Adrenal gland (tissue), 5 donors: ENCODE data around the gene GMDS.

Source experiments
- POLR2A ChIP-seq, 2 donors: fragments of 450-650 bp; IDR thresholded peaks; one replicate each; pipeline ENCODE4 v1.6.1; 2017; ENCODE audit warnings: antibody characterized with exemption in 2 of 2, mild to moderate bottlenecking in 2 of 2, moderate library complexity in 1 of 2
- TF ChIP-seq, protein P1 (sequence below), 6 experiments: fragments of 450-650 bp in 4 of 6; fragments of 200-600 bp in 2 of 6; sonication (generic) in 1 of 6; IDR thresholded peaks; 1 replicate in 5 of 6; 2 replicates in 1 of 6; pipeline versions ENCODE4 v1.5.1 to v1.8.0; 2016 to 2021; ENCODE audit warnings: antibody characterized with exemption in 6 of 6, mild to moderate bottlenecking in 2 of 6, moderate library complexity in 1 of 6
- donor health status: DM: no; HTN: no; CAD: no.

DNA sequence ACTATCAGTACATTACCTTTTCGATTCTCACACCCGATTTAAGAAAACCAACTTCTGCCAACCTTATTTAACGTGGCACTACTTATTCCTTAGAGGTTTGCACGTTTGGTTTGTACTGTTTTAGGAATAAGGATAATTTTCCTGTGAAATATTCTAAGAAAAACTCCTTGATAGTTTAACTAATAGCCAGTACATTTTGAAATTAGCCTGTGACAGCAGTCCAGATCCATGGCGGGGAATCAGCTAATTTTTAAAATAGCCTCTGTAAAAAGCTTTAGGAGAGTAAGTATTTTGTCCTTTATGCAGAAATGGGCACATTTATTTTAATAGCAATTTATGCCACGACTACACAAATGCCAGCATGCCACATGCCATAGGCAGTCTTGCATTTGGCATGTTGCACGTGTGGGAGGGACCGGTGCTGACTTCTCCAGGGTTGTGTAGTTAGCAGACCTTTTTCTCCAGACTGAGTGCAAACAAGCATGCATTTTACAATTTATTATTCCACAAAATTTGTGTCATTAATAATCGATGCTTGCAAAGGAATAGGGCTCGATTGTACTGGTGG, 629.5 kb downstream of the GMDS start:
- TF ChIP-seq, protein P1, sequence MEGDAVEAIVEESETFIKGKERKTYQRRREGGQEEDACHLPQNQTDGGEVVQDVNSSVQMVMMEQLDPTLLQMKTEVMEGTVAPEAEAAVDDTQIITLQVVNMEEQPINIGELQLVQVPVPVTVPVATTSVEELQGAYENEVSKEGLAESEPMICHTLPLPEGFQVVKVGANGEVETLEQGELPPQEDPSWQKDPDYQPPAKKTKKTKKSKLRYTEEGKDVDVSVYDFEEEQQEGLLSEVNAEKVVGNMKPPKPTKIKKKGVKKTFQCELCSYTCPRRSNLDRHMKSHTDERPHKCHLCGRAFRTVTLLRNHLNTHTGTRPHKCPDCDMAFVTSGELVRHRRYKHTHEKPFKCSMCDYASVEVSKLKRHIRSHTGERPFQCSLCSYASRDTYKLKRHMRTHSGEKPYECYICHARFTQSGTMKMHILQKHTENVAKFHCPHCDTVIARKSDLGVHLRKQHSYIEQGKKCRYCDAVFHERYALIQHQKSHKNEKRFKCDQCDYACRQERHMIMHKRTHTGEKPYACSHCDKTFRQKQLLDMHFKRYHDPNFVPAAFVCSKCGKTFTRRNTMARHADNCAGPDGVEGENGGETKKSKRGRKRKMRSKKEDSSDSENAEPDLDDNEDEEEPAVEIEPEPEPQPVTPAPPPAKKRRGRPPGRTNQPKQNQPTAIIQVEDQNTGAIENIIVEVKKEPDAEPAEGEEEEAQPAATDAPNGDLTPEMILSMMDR (IDR thresholded peaks at IDR 0.05): no peak
- no peak for TF ChIP-seq POLR2A (IDR thresholded peaks at IDR 0.05)
